ENCODE results near the gene KCP. TPM values are rescaled to one million over a fixed set of nuclear protein-coding genes. Genes with fewer than 3 reads are reported as not detected.

Gene KCP
- total RNA-seq, 2 experiments from 2014 or later, result 0.11 TPM; not detected in 1

- ChIA-PET POLR2A (no interaction called here), CTCF (no interaction called here)
- ATAC-seq (ENCODE audit: poor library complexity) (no peak), DNase-seq (peak in 1 of 14 experiments; percentile 3)
- no peak for TF ChIP-seq CTCF (IDR thresholded peaks at IDR 0.05)
- intact Hi-C loops (cut with DNase I, micrococcal nuclease), result no loop called here
- H3K9me3 ChIP-seq (ENCODE audit: control insufficient read depth in 1 of 2, insufficient read depth in 1 of 2, low read length in 2 of 2), result peaks cover 0 to 4% of the 10 kb centered on the region in 2 experiments
- no peaks in the 10 kb centered on the region for H3K36me3 Mint-ChIP-seq (ENCODE audit: low read depth)
- H3K4me1 Mint-ChIP-seq (ENCODE audit: low read depth), result no peaks in the 10 kb centered on the region
- no peak overlapping the region for H3K4me3 Mint-ChIP-seq
- no peaks in the 10 kb centered on the region for H3K36me3 ChIP-seq (ENCODE audit: insufficient read depth, low read length)
- H3K4me3 ChIP-seq (ENCODE audit: low read length), result no peak overlapping the region
- H3K27me3 Mint-ChIP-seq, result peaks cover 70% of the 10 kb centered on the region
- no peak overlapping the region for H3K27ac Mint-ChIP-seq
- H3K27ac ChIP-seq (ENCODE audit: low read depth in 1 of 2, low read length in 2 of 2), result no peak overlapping the region
- H3K27me3 ChIP-seq (ENCODE audit: control insufficient read depth in 1 of 2, insufficient read depth in 2 of 2, low read length in 2 of 2), result peaks cover 19 to 21% of the 10 kb centered on the region in 2 experiments
- no peaks in the 10 kb centered on the region for H3K9me3 Mint-ChIP-seq
- H3K4me1 ChIP-seq (ENCODE audit: insufficient read depth, low read length), result peaks cover 7% of the 10 kb centered on the region
Measured at GRCh38 chr7:128906766-128907559, 3.5 kb downstream of the KCP start.

GRCh38 chr7:128906001-128906765, 4.3 kb downstream of the KCP start:
- H3K27me3 Mint-ChIP-seq, result peaks cover 67% of the 10 kb centered on the region
- no peak overlapping the region for H3K27ac Mint-ChIP-seq
- H3K4me3 ChIP-seq (ENCODE audit: low read length), result no peak overlapping the region
- H3K27me3 ChIP-seq (ENCODE audit: control insufficient read depth in 1 of 2, insufficient read depth in 2 of 2, low read length in 2 of 2), result peaks cover 16% of the 10 kb centered on the region in 2 experiments
- intact Hi-C loops (cut with DNase I, micrococcal nuclease), result no loop called here
- H3K9me3 ChIP-seq (ENCODE audit: control insufficient read depth in 1 of 2, insufficient read depth in 1 of 2, low read length in 2 of 2), result peaks cover 0 to 4% of the 10 kb centered on the region in 2 experiments
- no peaks in the 10 kb centered on the region for H3K36me3 ChIP-seq (ENCODE audit: insufficient read depth, low read length)
- ChIA-PET POLR2A (no interaction called here), CTCF (no interaction called here)
- H3K4me1 ChIP-seq (ENCODE audit: insufficient read depth, low read length), result peaks cover 7% of the 10 kb centered on the region
- DNase-seq (peak in 1 of 14 experiments; percentile 3), ATAC-seq (ENCODE audit: poor library complexity) (no peak)
- no peaks in the 10 kb centered on the region for H3K4me1 Mint-ChIP-seq (ENCODE audit: low read depth)
- H3K36me3 Mint-ChIP-seq (ENCODE audit: low read depth), result no peaks in the 10 kb centered on the region
- no peak overlapping the region for H3K27ac ChIP-seq (ENCODE audit: low read depth in 1 of 2, low read length in 2 of 2)
- TF ChIP-seq CTCF (IDR thresholded peaks at IDR 0.05), result no peak
- no peak overlapping the region for H3K4me3 Mint-ChIP-seq
- no peaks in the 10 kb centered on the region for H3K9me3 Mint-ChIP-seq

- H3K27me3 Mint-ChIP-seq, result peaks cover 56% of the 10 kb centered on the region
- no peaks in the 10 kb centered on the region for H3K36me3 Mint-ChIP-seq (ENCODE audit: low read depth)
- H3K36me3 ChIP-seq (ENCODE audit: insufficient read depth, low read length), result no peaks in the 10 kb centered on the region
- no peaks in the 10 kb centered on the region for H3K4me1 Mint-ChIP-seq (ENCODE audit: low read depth)
- H3K4me3 Mint-ChIP-seq, result no peak overlapping the region
- ATAC-seq (ENCODE audit: poor library complexity) (peak; percentile 78), DNase-seq (peak in 4 of 14 experiments; percentile 28 to 79 (median 75))
- H3K27me3 ChIP-seq (ENCODE audit: control insufficient read depth in 1 of 2, insufficient read depth in 2 of 2, low read length in 2 of 2), result peaks cover 8% of the 10 kb centered on the region in 2 experiments
- intact Hi-C loops (cut with DNase I, micrococcal nuclease), result loop anchor here (1.0 to 5.0 kb wide), 2 partner anchors 187 to 308 kb away; no protein-coding TSS in a partner anchor
- H3K4me1 ChIP-seq (ENCODE audit: insufficient read depth, low read length), result peaks cover 7% of the 10 kb centered on the region
- H3K27ac ChIP-seq (ENCODE audit: low read depth in 1 of 2, low read length in 2 of 2), result no peak overlapping the region
- H3K27ac Mint-ChIP-seq, result no peak overlapping the region
- H3K4me3 ChIP-seq (ENCODE audit: low read length), result no peak overlapping the region
- POLR2A ChIA-PET, result no interaction called here
- no peaks in the 10 kb centered on the region for H3K9me3 Mint-ChIP-seq
- CTCF ChIA-PET, result interaction anchor here (1.5 kb wide), 1 partner anchor 187 kb away, joined by 4 read pairs; no protein-coding TSS in a partner anchor
- no peaks in the 10 kb centered on the region for H3K9me3 ChIP-seq (ENCODE audit: control insufficient read depth in 1 of 2, insufficient read depth in 1 of 2, low read length in 2 of 2)
- peak; percentile 65 for TF ChIP-seq CTCF (IDR thresholded peaks at IDR 0.05)
Measured at GRCh38 chr7:128904381-128905197, 5.9 kb downstream of the KCP start.

Measured in CD4-positive, alpha-beta T cell (primary cell).